ENCODE data around the gene STK32B. TPM values are rescaled to one million over a fixed set of nuclear protein-coding genes. Genes with fewer than 3 reads are reported as not detected.

The STK32B gene
- total RNA-seq, 2 experiments from 2014 or later, result not detected

GRCh38 chr4:5133201-5133600 lies 81.9 kb downstream of the STK32B start:
- H3K27ac Mint-ChIP-seq, result no peak overlapping the region
- DNase-seq, result no peak
- no peak overlapping the region for H3K4me3 Mint-ChIP-seq
- no peaks in the 10 kb centered on the region for H3K36me3 Mint-ChIP-seq (ENCODE audit: low read depth)
- H3K4me1 Mint-ChIP-seq (ENCODE audit: low read depth), result no peaks in the 10 kb centered on the region
- intact Hi-C loops (cut with micrococcal nuclease), result no loop called here
- ChIA-PET POLR2A (no interaction called here), CTCF (no interaction called here)
- H3K9me3 Mint-ChIP-seq, result peaks cover 2% of the 10 kb centered on the region
- ATAC-seq, result no peak
- H3K27me3 Mint-ChIP-seq, result peaks cover 4% of the 10 kb centered on the region
- TF ChIP-seq CTCF (IDR thresholded peaks at IDR 0.05), result no peak

GRCh38 chr4:5133933-5134594 lies 82.8 kb downstream of the STK32B start:
- POLR2A ChIA-PET, result no interaction called here
- no peak overlapping the region for H3K4me3 Mint-ChIP-seq
- H3K36me3 Mint-ChIP-seq (ENCODE audit: low read depth), result no peaks in the 10 kb centered on the region
- CTCF ChIA-PET, result no interaction called here
- intact Hi-C loops (cut with micrococcal nuclease), result no loop called here
- no peak for DNase-seq
- H3K4me1 Mint-ChIP-seq (ENCODE audit: low read depth), result no peaks in the 10 kb centered on the region
- H3K27ac Mint-ChIP-seq, result no peak overlapping the region
- no peaks in the 10 kb centered on the region for H3K27me3 Mint-ChIP-seq
- TF ChIP-seq CTCF (IDR thresholded peaks at IDR 0.05), result no peak
- no peak for ATAC-seq
- H3K9me3 Mint-ChIP-seq, result peaks cover 2% of the 10 kb centered on the region

- ChIA-PET POLR2A (no interaction called here), CTCF (no interaction called here)
- no peaks in the 10 kb centered on the region for H3K27me3 Mint-ChIP-seq
- no peak for ATAC-seq
- H3K4me1 Mint-ChIP-seq (ENCODE audit: low read depth), result no peaks in the 10 kb centered on the region
- no peak overlapping the region for H3K27ac Mint-ChIP-seq
- no peak for DNase-seq
- peaks cover 2% of the 10 kb centered on the region for H3K9me3 Mint-ChIP-seq
- intact Hi-C loops (cut with micrococcal nuclease), result no loop called here
- no peaks in the 10 kb centered on the region for H3K36me3 Mint-ChIP-seq (ENCODE audit: low read depth)
- H3K4me3 Mint-ChIP-seq, result no peak overlapping the region
- TF ChIP-seq CTCF (IDR thresholded peaks at IDR 0.05), result no peak
These were observed 83.3 kb downstream of the STK32B start for GRCh38 chr4:5134620-5135019.

- no peaks in the 10 kb centered on the region for H3K36me3 Mint-ChIP-seq (ENCODE audit: low read depth)
- DNase-seq, result no peak
- ChIA-PET CTCF (no interaction called here), POLR2A (no interaction called here)
- no peak overlapping the region for H3K4me3 Mint-ChIP-seq
- no peak for TF ChIP-seq CTCF (IDR thresholded peaks at IDR 0.05)
- ATAC-seq, result no peak
- H3K9me3 Mint-ChIP-seq, result no peaks in the 10 kb centered on the region
- H3K27me3 Mint-ChIP-seq, result no peaks in the 10 kb centered on the region
- intact Hi-C loops (cut with micrococcal nuclease), result no loop called here
- H3K27ac Mint-ChIP-seq, result no peak overlapping the region
- H3K4me1 Mint-ChIP-seq (ENCODE audit: low read depth), result no peaks in the 10 kb centered on the region
These were observed 85.9 kb downstream of the STK32B start for GRCh38 chr4:5137226-5137625.

- H3K27me3 Mint-ChIP-seq, result no peaks in the 10 kb centered on the region
- no peaks in the 10 kb centered on the region for H3K36me3 Mint-ChIP-seq (ENCODE audit: low read depth)
- ChIA-PET POLR2A (no interaction called here), CTCF (no interaction called here)
- no peak for DNase-seq
- intact Hi-C loops (cut with micrococcal nuclease), result no loop called here
- ATAC-seq, result no peak
- H3K4me3 Mint-ChIP-seq, result no peak overlapping the region
- H3K9me3 Mint-ChIP-seq, result no peaks in the 10 kb centered on the region
- no peak overlapping the region for H3K27ac Mint-ChIP-seq
- no peaks in the 10 kb centered on the region for H3K4me1 Mint-ChIP-seq (ENCODE audit: low read depth)
- no peak for TF ChIP-seq CTCF (IDR thresholded peaks at IDR 0.05)
These were observed 86.6 kb downstream of the STK32B start for GRCh38 chr4:5137927-5138326.

Data from activated CD8-positive, alpha-beta T cell treated with anti-CD3 and anti-CD28 coated beads for 36 hours (primary cell).